Measurements from ENCODE around the gene REXO1.
A peak's percentile ranks its signal among the peaks of the same experiment; 100 is the strongest.

Gene REXO1

GRCh38 chr19:1790054-1790792 lies 58.1 kb downstream of the REXO1 start:
- no peak for DNase-seq (ENCODE audit: low read depth in 2 of 2)

- DNase-seq (ENCODE audit: low read depth in 2 of 2): no peak
These were observed 58.8 kb downstream of the REXO1 start for GRCh38 chr19:1789261-1790041.

- DNase-seq (ENCODE audit: low read depth in 2 of 2): no peak
These were observed 61.2 kb downstream of the REXO1 start for GRCh38 chr19:1787116-1787515.

- no peak for DNase-seq (ENCODE audit: low read depth in 2 of 2)
These were observed 61.6 kb downstream of the REXO1 start for GRCh38 chr19:1786668-1787067.

GRCh38 chr19:1785310-1785709 lies 63.0 kb downstream of the REXO1 start:
- no peak for DNase-seq (ENCODE audit: low read depth in 2 of 2)

GRCh38 chr19:1783874-1784273 lies 64.4 kb downstream of the REXO1 start:
- no peak for DNase-seq (ENCODE audit: low read depth in 2 of 2)

GRCh38 chr19:1783354-1783753 lies 64.9 kb downstream of the REXO1 start:
- no peak for DNase-seq (ENCODE audit: low read depth in 2 of 2)

- no peak for DNase-seq (ENCODE audit: low read depth in 2 of 2)
These were observed 65.8 kb downstream of the REXO1 start for GRCh38 chr19:1782521-1782920.

GRCh38 chr19:1780272-1780958 lies 67.9 kb downstream of the REXO1 start:
- DNase-seq (ENCODE audit: low read depth in 2 of 2): no peak

- DNase-seq (ENCODE audit: low read depth in 2 of 2): no peak
These were observed 68.7 kb downstream of the REXO1 start for GRCh38 chr19:1779574-1779973.

- DNase-seq (ENCODE audit: low read depth in 2 of 2): no peak
These were observed 71.1 kb downstream of the REXO1 start for GRCh38 chr19:1777149-1777548.

GRCh38 chr19:1776606-1777147 lies 71.6 kb downstream of the REXO1 start:
- no peak for DNase-seq (ENCODE audit: low read depth in 2 of 2)

GRCh38 chr19:1775951-1776605 lies 72.2 kb downstream of the REXO1 start:
- DNase-seq (ENCODE audit: low read depth in 2 of 2): no peak

GRCh38 chr19:1774989-1775772 lies 73.1 kb downstream of the REXO1 start:
- no peak for DNase-seq (ENCODE audit: low read depth in 2 of 2)

- DNase-seq (ENCODE audit: low read depth in 2 of 2): no peak
These were observed 75.1 kb downstream of the REXO1 start for GRCh38 chr19:1773184-1773583.

GRCh38 chr19:1770866-1771576 lies 77.3 kb downstream of the REXO1 start:
- DNase-seq (ENCODE audit: low read depth in 2 of 2): no peak

- no peak for DNase-seq (ENCODE audit: low read depth in 2 of 2)
These were observed 78.7 kb downstream of the REXO1 start for GRCh38 chr19:1769645-1769985.

- no peak for DNase-seq (ENCODE audit: low read depth in 2 of 2)
These were observed 79.2 kb downstream of the REXO1 start for GRCh38 chr19:1768918-1769644.

- DNase-seq (ENCODE audit: low read depth in 2 of 2): no peak
These were observed 80.0 kb downstream of the REXO1 start for GRCh38 chr19:1768248-1768647.

- DNase-seq (ENCODE audit: low read depth in 2 of 2): peak; percentile 18 to 35
These were observed 80.8 kb downstream of the REXO1 start for GRCh38 chr19:1767464-1767933.

Data from stimulated activated CD8-positive, alpha-beta memory T cell treated with anti-CD3 and anti-CD28 coated beads, Interleukin-2, amount 100 ng/mL, for 1 hour (primary cell).